Activated T-cell treated with anti-CD3 and anti-CD28 coated beads, Interleukin-2, amount 50 U/mL, for 72 hours (primary cell): Measurements from ENCODE around the gene APOA4. TPM values are rescaled to one million over a fixed set of nuclear protein-coding genes. Genes with fewer than 3 reads are reported as not detected.

ENCODE experiments used
- ATAC-seq, 2 donors: fragments of 150-1000 bp; cut with Tn5 transposase; replicated peaks in 1 of 2; 2 replicates each; pipeline ENCODE4 v1.10.0; 2021; ENCODE audit warnings: moderate library complexity in 2 of 2, mild to moderate bottlenecking in 1 of 2
- DNase-seq, 2 donors: peaks; one replicate each; pipeline ENCODE4 v3.0.0; 2021 to 2022; ENCODE audit warnings: mixed read lengths in 1 of 2
- H3K27ac Mint-ChIP-seq: one replicate; pipeline ENCODE4 v1.8.0; 2022; ENCODE audit warnings: mild to moderate bottlenecking, moderate library complexity, mixed read lengths
- H3K27me3 Mint-ChIP-seq: one replicate; pipeline ENCODE4 v1.8.0; 2022; ENCODE audit warnings: low read depth, mixed read lengths
- H3K36me3 Mint-ChIP-seq, 2 donors: one replicate each; pipeline ENCODE4 v1.8.0; 2022; ENCODE audit warnings: mixed read lengths in 2 of 2, mild to moderate bottlenecking in 1 of 2; ENCODE audit not compliant: insufficient read depth in 2 of 2
- H3K4me1 Mint-ChIP-seq: one replicate; pipeline ENCODE4 v1.8.0; 2022; ENCODE audit warnings: low read depth, mixed read lengths
- H3K4me3 Mint-ChIP-seq, 2 donors: one replicate each; pipeline ENCODE4 v1.8.0; 2022; ENCODE audit warnings: mild to moderate bottlenecking in 2 of 2, mixed read lengths in 2 of 2, moderate library complexity in 2 of 2
- H3K9me3 Mint-ChIP-seq, 2 donors: one replicate each; pipeline ENCODE4 v1.8.0; 2022; ENCODE audit warnings: mixed read lengths in 2 of 2
- total RNA-seq, 2 donors: library from RNA; stranded (reverse); gene quantifications; one replicate each; pipeline ENCODE4 v1.2.3, GENCODE V29; 2022

The APOA4 gene
- total RNA-seq, 2 donors from 2014 or later, result not detected

DNA sequence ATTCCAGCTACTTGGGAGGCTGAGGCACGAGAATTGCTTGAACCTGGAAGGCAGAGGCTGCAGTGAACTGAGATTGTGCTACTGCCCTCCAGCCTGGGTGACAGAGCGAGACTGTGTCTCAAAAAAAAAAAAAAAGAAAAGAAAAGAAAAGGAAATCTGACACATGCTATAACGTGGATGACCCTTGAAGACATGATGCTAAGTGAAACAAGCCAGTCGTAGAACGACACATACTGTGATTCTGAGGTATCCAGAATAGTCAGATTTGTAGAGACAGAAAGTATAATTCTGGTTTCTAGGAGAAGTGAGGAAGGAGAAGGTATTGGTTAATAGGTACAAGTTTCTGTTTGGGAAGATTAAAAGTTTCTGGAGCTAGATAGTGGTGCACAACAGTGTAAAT, 24.7 kb downstream of the APOA4 start:
- Mint-ChIP-seq H3K27me3 (peaks cover 25% of the 10 kb centered on the region), H3K4me1 (peaks cover 7% of the 10 kb centered on the region), H3K4me3 (no peak overlapping the region), H3K9me3 (no peaks in the 10 kb centered on the region), H3K36me3 (no peaks in the 10 kb centered on the region), H3K27ac (no peak overlapping the region)
- DNase-seq (no peak), ATAC-seq (peak; percentile 78 to 86)

DNA sequence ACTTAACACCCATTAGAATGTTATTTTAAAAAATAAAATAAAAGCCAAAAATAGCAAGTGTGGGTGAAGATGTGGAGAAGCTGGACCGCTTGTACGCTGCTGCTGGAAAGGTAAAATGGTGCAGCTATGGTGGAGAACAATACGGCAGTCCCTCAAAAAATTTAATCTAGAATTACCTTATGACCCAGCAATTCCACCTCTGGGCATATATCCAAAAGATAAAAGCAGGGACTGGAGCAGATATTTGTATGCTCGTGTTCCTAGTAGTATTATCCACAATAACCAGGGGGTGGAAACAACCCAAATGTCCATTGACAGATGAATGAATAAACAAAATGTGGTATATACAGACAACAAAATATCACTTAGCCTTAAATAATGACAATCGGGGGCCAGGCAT, 25.3 kb downstream of the APOA4 start:
- Mint-ChIP-seq H3K4me1 (peaks cover 12% of the 10 kb centered on the region), H3K36me3 (no peaks in the 10 kb centered on the region), H3K4me3 (no peak overlapping the region), H3K27ac (no peak overlapping the region), H3K27me3 (peaks cover 22% of the 10 kb centered on the region), H3K9me3 (no peaks in the 10 kb centered on the region)
- DNase-seq (no peak), ATAC-seq (no peak)

DNA sequence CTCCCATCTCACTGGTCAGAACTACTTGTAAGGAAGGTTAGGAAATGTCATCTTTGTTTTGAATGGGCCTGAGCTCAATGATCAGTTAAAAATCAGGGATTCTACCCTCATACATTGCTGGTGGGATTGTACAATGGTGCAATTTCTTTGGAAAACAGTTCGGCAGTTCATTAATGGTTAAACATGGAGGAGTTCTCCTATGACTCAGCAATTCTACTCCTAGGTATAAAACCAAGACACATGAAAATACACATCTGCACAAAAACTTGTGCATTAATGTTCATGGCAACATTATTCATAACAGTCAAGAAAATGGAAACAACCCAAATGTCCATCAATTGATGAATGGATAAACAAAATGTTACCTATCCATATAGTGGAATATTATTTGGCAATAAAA, 26.6 kb downstream of the APOA4 start:
- DNase-seq (no peak), ATAC-seq (no peak)
- H3K27me3 Mint-ChIP-seq, result peaks cover 16% of the 10 kb centered on the region
- no peak overlapping the region for H3K4me3 Mint-ChIP-seq
- peaks cover 15% of the 10 kb centered on the region for H3K4me1 Mint-ChIP-seq
- no peak overlapping the region for H3K27ac Mint-ChIP-seq
- H3K9me3 Mint-ChIP-seq, result no peaks in the 10 kb centered on the region
- H3K36me3 Mint-ChIP-seq, result no peaks in the 10 kb centered on the region

DNA sequence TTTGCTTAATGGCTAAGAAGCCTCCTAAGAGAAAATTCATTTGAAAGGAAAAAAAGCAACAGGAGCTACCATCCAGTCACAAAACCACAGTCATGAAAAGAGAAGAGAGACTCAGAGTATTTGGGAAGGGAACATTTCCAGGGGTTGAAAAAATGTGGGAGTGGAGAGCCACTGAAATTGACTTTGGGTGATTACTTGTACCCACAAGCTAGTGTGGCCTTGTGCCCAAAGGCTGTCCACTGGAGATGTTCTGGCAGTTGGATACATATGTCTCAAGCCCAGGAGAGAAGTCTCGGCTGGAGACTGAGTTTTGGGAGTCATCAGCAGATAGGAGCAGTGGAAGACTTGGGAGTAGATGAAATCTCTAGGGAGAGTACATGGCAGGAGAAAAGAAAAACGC, 28.3 kb downstream of the APOA4 start:
- no peak overlapping the region for H3K4me3 Mint-ChIP-seq
- DNase-seq (no peak), ATAC-seq (no peak)
- peaks cover 24% of the 10 kb centered on the region for H3K4me1 Mint-ChIP-seq
- no peak overlapping the region for H3K27ac Mint-ChIP-seq
- no peaks in the 10 kb centered on the region for H3K36me3 Mint-ChIP-seq
- H3K27me3 Mint-ChIP-seq, result peaks cover 9% of the 10 kb centered on the region
- H3K9me3 Mint-ChIP-seq, result no peaks in the 10 kb centered on the region

DNA sequence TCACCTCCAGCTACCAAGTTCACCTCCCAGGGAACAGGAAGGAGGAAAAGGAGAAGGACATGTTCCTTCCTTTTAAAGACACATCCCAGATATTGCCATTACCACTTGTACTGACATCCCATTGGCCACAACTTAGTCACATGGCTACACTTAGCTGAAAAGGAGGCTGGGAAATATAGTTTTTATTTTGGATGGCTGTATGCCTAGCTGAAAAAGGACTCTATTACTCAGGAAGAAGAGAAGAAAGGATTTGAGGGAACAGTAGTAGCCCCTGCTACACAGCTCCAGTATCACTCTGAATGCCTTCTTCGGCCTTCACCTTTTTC, 29.4 kb downstream of the APOA4 start:
- H3K9me3 Mint-ChIP-seq, result no peaks in the 10 kb centered on the region
- H3K4me3 Mint-ChIP-seq, result no peak overlapping the region
- H3K4me1 Mint-ChIP-seq, result peaks cover 27% of the 10 kb centered on the region
- H3K27ac Mint-ChIP-seq, result no peak overlapping the region
- no peaks in the 10 kb centered on the region for H3K27me3 Mint-ChIP-seq
- no peak for ATAC-seq
- no peak for DNase-seq
- no peaks in the 10 kb centered on the region for H3K36me3 Mint-ChIP-seq

DNA sequence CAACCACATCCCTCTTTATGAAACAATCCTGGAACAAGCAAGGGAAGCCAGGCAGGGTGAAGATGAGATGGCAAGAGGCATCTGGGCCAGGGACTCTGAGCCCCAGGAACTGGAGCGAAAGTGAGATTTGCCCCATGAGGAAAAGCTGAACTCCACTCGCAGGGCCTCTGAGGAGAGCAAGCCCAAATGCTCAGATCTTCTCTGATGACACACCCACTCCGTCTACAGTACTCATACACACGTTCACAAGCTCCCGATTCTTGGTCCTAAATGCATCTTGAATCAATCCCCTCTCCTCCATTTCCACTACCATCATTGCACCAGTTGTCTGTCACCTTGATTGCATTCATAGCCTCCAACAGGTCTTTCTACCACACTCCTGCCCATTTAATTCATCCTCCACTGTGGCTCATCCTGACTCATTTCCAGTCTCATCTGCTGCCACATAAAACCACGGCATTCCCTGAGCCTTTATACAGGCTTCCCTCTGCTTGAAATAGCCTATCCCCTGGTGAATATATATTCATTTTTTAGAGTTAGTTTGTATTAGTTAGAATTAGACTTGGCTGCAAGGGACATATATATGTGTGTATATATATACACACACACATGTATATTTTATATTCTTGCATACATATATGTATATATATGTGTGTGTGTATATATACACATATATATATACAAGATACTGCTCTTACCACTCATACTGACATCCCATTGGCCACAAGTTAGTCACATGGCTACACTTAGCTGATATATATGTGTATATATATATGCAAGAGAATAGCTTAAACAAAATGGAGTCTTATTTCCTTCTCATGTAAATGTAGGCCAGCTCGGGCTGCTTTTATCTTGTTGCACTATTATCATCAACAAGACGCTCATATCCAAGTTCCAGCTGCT, 30.0 kb downstream of the APOA4 start:
- Mint-ChIP-seq H3K27me3 (no peaks in the 10 kb centered on the region), H3K27ac (no peak overlapping the region), H3K9me3 (no peaks in the 10 kb centered on the region), H3K4me1 (peaks cover 27% of the 10 kb centered on the region), H3K36me3 (no peaks in the 10 kb centered on the region), H3K4me3 (no peak overlapping the region)
- ATAC-seq (no peak), DNase-seq (no peak)

DNA sequence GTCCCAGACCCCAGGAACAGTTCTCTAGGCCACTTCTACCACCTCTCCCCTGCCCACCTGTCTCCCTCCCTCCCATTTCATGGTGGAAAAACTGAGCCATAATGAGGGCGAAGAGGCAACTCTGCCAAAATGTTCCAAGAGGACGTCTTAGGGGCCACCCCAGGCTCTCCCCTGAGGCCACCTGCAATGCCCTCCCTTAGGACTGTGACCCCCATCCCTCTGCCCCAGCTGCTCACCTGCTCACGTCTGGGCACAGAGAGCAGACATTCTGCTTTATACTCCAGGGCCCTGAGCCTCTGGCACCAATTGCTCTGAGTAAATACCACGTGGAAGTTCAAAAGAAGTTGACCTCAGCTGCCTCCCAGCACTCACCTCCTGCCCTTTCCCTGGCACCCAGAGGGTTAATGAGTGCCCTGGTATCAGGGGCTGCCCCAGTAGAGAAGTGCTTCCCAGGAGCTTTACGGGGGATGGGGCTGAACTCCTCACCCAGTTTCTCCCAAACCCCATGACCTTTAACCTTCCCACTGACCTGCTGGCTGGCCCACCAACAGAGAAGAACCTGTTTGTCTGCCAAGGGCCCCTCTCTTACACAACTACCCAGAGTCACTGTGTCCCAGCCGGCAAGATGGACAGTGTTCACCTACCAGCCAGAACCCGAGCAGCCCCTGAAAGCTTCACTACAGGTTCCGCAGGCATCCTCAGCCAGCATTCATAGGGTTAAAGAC, 30.8 kb downstream of the APOA4 start:
- Mint-ChIP-seq H3K36me3 (no peaks in the 10 kb centered on the region), H3K9me3 (no peaks in the 10 kb centered on the region), H3K4me1 (peaks cover 28% of the 10 kb centered on the region), H3K4me3 (no peak overlapping the region), H3K27ac (no peak overlapping the region), H3K27me3 (no peaks in the 10 kb centered on the region)
- DNase-seq (no peak), ATAC-seq (no peak)

DNA sequence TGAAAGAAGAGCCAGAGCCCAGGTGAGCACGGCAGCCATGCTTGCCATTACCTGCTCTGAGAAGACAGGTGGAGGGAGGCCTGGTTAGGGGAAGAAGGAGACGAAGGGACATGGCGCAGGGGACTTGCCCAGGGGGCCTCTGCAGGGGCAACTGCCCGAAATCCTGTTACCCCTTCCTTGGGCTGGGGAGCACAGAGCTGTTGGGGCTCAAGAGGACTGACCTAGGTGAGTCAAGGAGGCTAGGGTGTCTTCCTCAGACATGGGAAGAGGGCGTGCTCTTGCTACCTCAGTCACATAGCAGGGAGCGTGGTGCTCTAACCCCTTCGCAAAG, 31.3 kb downstream of the APOA4 start, which contains the start of gene APOA5:
APOA5 (minus strand) TSS at position 67 of the 331 bp plus-strand sequence; CDS start at position 48, 19 bp downstream.
- H3K9me3 Mint-ChIP-seq, result no peaks in the 10 kb centered on the region
- DNase-seq (no peak), ATAC-seq (no peak)
- no peaks in the 10 kb centered on the region for H3K27me3 Mint-ChIP-seq
- peaks cover 3 to 4% of the 10 kb centered on the region in 2 donors for H3K36me3 Mint-ChIP-seq
- H3K4me1 Mint-ChIP-seq, result peaks cover 33% of the 10 kb centered on the region
- no peak within 1 kb of the TSS for H3K27ac Mint-ChIP-seq
- H3K4me3 Mint-ChIP-seq, result peak within 1 kb of the TSS in 1 of 2 donors; percentile 10

DNA sequence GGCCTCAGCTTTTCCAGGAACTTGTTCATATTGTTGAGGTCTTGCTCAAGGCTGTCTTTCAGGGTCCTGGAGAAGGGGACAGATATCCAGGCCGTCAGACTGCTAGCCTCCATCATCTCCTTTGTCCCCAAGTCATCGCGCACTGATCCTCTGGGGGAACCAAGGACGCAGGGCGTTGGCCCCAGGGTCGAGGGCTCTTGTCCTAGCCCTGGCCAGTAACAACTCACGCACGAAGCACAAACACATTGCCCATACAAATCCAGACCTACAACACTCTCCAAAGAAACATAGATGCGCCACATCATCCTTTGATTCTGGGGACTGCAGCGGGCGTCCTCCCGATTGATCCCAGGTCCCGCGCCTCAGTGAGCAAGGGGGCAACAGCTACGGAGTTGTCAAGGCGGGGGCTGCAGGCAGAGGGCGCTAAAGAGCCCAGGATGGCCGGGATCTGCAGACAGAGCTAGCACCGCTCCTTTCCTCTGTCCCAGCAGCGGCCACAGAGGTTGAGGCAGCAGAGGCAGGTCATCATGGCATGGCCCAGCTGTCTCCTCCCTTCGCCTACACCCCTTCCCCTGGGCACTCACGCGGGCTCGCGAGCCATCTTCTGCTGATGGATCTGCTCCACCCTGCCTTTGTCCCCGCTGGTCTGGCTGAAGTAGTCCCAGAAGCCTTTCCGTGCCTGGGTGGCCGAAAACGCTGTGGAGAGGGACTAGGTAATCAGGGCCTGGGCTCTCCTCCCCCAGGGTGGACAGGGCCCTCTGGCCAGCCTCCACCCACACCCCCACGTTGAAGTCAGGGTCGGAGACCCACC, 31.9 kb downstream of the APOA4 start:
- H3K9me3 Mint-ChIP-seq, result no peaks in the 10 kb centered on the region
- H3K36me3 Mint-ChIP-seq, result peaks cover 3 to 4% of the 10 kb centered on the region in 2 donors

DNA sequence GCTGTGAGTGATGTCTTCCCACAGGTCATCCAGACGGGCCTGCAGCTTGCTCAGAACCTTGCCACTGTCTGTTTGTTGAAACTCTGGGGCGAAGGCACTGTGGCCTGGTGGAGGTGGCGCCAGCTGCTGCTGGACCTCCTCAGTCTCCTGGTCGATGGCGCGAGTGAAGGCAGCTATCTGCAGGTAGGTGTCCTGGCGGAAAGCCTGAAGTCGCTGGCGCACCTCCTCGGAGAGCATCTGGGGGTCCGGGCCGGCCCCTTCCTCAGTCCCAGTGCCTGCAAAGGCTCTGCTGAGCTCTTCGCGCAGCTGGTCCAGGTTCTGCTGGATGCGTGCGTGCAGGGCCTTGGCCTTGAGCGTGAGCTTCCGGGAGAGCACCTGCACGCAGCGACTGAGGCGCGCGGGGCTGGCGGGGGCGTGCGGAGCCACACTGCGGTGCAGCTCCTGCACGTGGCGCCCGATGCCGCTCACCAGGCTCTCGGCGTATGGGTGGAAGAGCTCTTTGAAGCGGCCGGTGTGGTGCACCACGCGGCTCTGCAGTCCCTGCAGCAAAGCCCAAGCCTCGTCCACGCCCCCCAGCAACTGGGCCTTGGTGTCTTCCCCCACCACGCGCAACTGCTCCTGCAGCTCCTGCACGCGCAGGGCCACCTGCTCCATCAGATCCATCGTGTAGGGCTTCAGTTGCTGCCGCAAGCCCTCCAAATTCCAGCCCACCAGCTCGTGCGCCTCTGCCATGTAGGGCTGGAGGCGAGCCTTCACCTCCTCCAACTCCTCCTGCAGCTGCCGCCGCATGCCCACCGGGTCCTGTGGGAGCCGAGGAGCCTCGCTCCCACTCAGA, 32.7 kb downstream of the APOA4 start:
- H3K27ac Mint-ChIP-seq, result no peak overlapping the region
- H3K4me1 Mint-ChIP-seq, result peaks cover 46% of the 10 kb centered on the region
- DNase-seq (no peak), ATAC-seq (no peak)
- peaks cover 4 to 7% of the 10 kb centered on the region in 2 donors for H3K36me3 Mint-ChIP-seq
- H3K9me3 Mint-ChIP-seq, result no peaks in the 10 kb centered on the region
- no peak overlapping the region for H3K4me3 Mint-ChIP-seq
- no peaks in the 10 kb centered on the region for H3K27me3 Mint-ChIP-seq

More for the DNA sequence above, 31.9 kb downstream of the APOA4 start:
- peak; percentile 59 to 61 for ATAC-seq
- peak overlapping the region in 1 of 2 donors; percentile 10 for H3K4me3 Mint-ChIP-seq
- DNase-seq, result peak; percentile 80 to 85
- no peak overlapping the region for H3K27ac Mint-ChIP-seq
- no peaks in the 10 kb centered on the region for H3K27me3 Mint-ChIP-seq
- H3K4me1 Mint-ChIP-seq, result peaks cover 37% of the 10 kb centered on the region

DNA sequence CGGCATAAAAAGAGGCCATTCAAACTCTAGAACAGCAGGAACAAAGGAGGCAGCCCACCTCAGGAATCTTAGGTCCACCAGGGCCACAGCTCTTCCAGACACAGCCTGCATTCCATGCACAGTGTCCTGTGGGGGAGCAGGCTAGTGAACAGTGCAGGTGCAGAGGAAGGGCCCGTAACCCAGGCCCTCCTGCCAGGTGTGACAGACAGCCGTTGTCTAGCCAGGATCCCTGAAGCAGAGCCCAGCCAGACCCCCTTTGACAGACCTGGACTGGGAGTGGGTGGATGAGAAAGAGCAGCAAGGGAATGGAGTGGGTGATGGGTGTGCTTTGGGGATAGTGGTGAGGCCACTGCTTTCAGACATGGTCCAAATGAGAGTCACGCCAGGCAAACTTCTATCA, 34.1 kb downstream of the APOA4 start:
- Mint-ChIP-seq H3K27ac (no peak overlapping the region), H3K4me3 (peak overlapping the region; percentile 87 to 94)

DNA sequence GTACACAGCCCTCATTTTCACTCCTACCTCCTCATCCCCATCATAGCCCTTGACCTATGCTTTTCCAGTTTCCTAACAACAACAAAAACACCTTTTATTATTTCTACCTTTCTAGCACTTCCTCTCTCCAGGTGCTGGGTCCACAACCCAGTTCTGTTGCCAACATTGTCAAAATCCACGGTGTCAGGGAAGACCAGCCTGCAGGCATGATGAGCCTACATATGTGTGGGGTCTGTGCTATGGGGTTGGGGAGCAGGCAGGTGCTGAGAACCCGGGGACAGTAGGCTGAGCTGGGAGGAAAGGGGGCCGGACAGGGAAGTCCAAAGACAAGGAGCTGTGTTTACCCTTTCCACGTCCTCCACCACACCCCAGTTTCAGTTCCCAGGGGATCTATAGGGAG, 34.6 kb downstream of the APOA4 start:
- ATAC-seq, result no peak
- H3K4me1 Mint-ChIP-seq, result peaks cover 64% of the 10 kb centered on the region

More for the DNA sequence above, 34.1 kb downstream of the APOA4 start:
- DNase-seq, result no peak
- ATAC-seq, result no peak
- peaks cover 60% of the 10 kb centered on the region for H3K4me1 Mint-ChIP-seq
- H3K9me3 Mint-ChIP-seq, result no peaks in the 10 kb centered on the region
- peaks cover 9 to 15% of the 10 kb centered on the region in 2 donors for H3K36me3 Mint-ChIP-seq
- no peaks in the 10 kb centered on the region for H3K27me3 Mint-ChIP-seq

More for the DNA sequence above, 34.6 kb downstream of the APOA4 start:
- Mint-ChIP-seq H3K9me3 (no peaks in the 10 kb centered on the region), H3K27me3 (no peaks in the 10 kb centered on the region), H3K4me3 (peak overlapping the region; percentile 87 to 94), H3K27ac (peak overlapping the region; percentile 75), H3K36me3 (peaks cover 9 to 16% of the 10 kb centered on the region in 2 donors)
- DNase-seq, result no peak
